ENCODE measurements around the gene PITPNM3. TPM values are rescaled to one million over a fixed set of nuclear protein-coding genes. Genes with fewer than 3 reads are reported as not detected.

The PITPNM3 gene
- total RNA-seq, 1 experiment from 2014 or later = 0.71 TPM

- ChIA-PET POLR2A (ENCODE audit: low non-redundant PET) (no interaction called here), CTCF (no interaction called here)
- H3K36me3 ChIP-seq (ENCODE audit: insufficient read depth, low read length, poor library complexity, severe bottlenecking) = no peaks in the 10 kb centered on the region
- H3K4me3 ChIP-seq (ENCODE audit: low read depth, low read length, poor library complexity, severe bottlenecking) = no peak overlapping the region
- DNase-seq (ENCODE audit: low spot score) = no peak
- no peaks in the 10 kb centered on the region for H3K4me1 ChIP-seq (ENCODE audit: insufficient read depth, low read length, poor library complexity, severe bottlenecking)
- intact Hi-C loops (cut with micrococcal nuclease; ENCODE audit: unreplicated experiment) = no loop called here
- no peak overlapping the region for H3K27ac ChIP-seq (ENCODE audit: low read depth, low read length, poor library complexity, severe bottlenecking)
- no peaks in the 10 kb centered on the region for H3K27me3 ChIP-seq (replicated peaks; ENCODE audit: insufficient read depth, low read depth, low read length, poor library complexity)
- TF ChIP-seq EZH2 (IDR thresholded peaks at IDR 0.05; ENCODE audit: borderline replicate concordance, low read depth, low read length, poor library complexity, severe bottlenecking) (no peak), CTCF (conservative IDR thresholded peaks at IDR 0.05; ENCODE audit: low read depth, low read length) (no peak)
- no peaks in the 10 kb centered on the region for H3K9me3 ChIP-seq (ENCODE audit: low read depth, low read length, poor library complexity, severe bottlenecking)
- BruUV-seq (replicated peaks) = no TSS peak
Observed at GRCh38 chr17:6462692-6463091, 93.7 kb downstream of the PITPNM3 start.

DNA sequence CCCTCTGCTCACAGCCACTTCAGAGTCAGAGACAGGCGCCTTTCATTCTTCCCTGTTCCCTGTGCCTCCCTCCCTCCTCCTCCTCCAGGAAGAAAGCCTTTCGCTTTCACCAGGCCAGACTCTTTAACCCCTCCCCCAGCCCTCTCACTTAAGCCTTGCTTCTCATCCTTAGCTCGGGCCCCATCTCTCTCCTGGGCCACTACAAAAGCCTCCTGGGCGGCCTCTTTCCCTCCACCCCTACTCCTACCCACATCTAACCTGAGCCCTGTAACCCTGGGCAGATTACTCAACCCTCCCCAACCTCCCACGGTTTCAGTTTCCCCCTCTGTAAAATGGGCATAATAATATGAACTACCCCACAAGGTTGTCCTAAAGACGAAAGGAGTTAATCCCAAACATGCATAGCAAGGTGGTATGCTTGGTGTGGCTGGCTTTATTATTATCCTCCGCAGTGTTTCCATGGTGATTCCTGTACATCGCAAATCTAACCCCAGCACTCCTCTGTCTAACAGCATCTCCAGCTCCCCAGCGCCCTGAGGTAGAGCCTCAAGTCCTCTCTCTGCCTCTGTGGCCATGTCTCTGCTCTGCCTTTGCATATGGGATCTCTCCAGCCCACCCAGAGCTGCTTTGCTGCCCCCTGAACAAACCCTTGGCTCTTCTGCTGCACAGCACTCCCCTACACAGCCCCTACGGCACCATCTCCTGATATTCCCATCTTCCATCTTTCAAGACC is 94.4 kb downstream of the PITPNM3 start:
- H3K4me3 ChIP-seq (ENCODE audit: low read depth, low read length, poor library complexity, severe bottlenecking) = no peak overlapping the region
- CTCF ChIA-PET = no interaction called here
- no peak for DNase-seq (ENCODE audit: low spot score)

DNA sequence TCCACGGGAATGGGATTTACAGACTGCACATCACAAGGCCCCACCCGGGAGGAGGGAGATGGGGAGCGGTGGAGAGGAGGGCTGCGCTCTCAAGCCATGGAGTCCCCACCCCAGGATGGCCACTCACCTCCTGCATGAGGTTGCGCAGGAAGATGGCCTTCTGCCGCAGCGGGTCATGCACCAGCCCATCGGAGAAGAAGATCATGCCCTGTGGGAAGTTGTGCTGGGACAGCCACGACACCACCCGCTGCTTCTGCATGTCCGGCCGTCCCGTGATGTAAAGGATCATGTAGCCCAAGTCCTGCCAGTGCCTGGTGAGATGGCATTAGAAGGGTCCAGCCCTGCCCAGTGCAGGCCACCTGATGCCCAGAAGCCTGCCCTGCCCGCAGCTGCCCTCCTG is 95.1 kb downstream of the PITPNM3 start:
- Histone ChIP-seq H3K36me3 (ENCODE audit: insufficient read depth, low read length, poor library complexity, severe bottlenecking) (no peaks in the 10 kb centered on the region), H3K4me1 (ENCODE audit: insufficient read depth, low read length, poor library complexity, severe bottlenecking) (no peaks in the 10 kb centered on the region), H3K27ac (ENCODE audit: low read depth, low read length, poor library complexity, severe bottlenecking) (no peak overlapping the region), H3K4me3 (ENCODE audit: low read depth, low read length, poor library complexity, severe bottlenecking) (no peak overlapping the region), H3K27me3 (replicated peaks; ENCODE audit: insufficient read depth, low read depth, low read length, poor library complexity) (no peaks in the 10 kb centered on the region), H3K9me3 (ENCODE audit: low read depth, low read length, poor library complexity, severe bottlenecking) (no peaks in the 10 kb centered on the region)
- DNase-seq (ENCODE audit: low spot score) = no peak
- BruUV-seq (replicated peaks) = no TSS peak
- ChIA-PET CTCF (no interaction called here), POLR2A (ENCODE audit: low non-redundant PET) (no interaction called here)
- intact Hi-C loops (cut with micrococcal nuclease; ENCODE audit: unreplicated experiment) = no loop called here
- TF ChIP-seq CTCF (conservative IDR thresholded peaks at IDR 0.05; ENCODE audit: low read depth, low read length) = no peak

More for the DNA sequence above, 94.4 kb downstream of the PITPNM3 start:
- no TSS peak for BruUV-seq (replicated peaks)
- H3K9me3 ChIP-seq (ENCODE audit: low read depth, low read length, poor library complexity, severe bottlenecking) = no peaks in the 10 kb centered on the region
- POLR2A ChIA-PET (ENCODE audit: low non-redundant PET) = no interaction called here
- no peaks in the 10 kb centered on the region for H3K27me3 ChIP-seq (replicated peaks; ENCODE audit: insufficient read depth, low read depth, low read length, poor library complexity)
- TF ChIP-seq EZH2 (IDR thresholded peaks at IDR 0.05; ENCODE audit: borderline replicate concordance, low read depth, low read length, poor library complexity, severe bottlenecking) = no peak
- no peaks in the 10 kb centered on the region for H3K36me3 ChIP-seq (ENCODE audit: insufficient read depth, low read length, poor library complexity, severe bottlenecking)
- H3K27ac ChIP-seq (ENCODE audit: low read depth, low read length, poor library complexity, severe bottlenecking) = no peak overlapping the region
- H3K4me1 ChIP-seq (ENCODE audit: insufficient read depth, low read length, poor library complexity, severe bottlenecking) = no peaks in the 10 kb centered on the region
- intact Hi-C loops (cut with micrococcal nuclease; ENCODE audit: unreplicated experiment) = no loop called here

DNA sequence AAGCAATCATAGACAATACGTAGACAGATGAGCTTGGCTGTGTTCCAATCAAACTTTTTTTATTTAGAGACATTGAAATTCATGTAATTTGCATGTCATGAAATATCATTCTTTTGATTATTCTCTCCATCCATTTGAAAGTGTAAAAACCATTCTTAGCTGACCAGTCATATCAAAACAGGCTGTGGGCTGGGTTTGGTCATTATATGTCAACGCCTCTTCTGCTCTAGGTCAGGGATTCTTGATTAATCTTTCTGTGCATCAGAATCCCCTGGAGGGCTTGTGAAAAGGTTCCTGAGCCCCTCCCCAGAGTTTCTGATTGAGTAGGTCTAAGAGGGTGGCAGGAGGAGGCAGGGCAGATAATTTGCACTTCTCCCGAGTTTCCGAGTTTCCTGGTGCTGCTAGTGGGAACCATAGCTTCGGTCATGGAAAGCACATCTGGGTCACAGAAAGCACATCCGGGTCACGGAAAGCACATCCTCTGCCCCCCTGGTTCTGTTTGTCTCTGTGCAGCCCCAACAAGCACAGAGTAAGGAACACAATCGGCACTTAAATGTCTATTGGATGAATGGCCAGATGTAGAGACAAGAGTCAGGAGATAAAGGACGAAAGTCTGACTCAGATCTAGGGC is 95.7 kb downstream of the PITPNM3 start:
- H3K4me1 ChIP-seq (ENCODE audit: insufficient read depth, low read length, poor library complexity, severe bottlenecking) = no peaks in the 10 kb centered on the region
- no peaks in the 10 kb centered on the region for H3K9me3 ChIP-seq (ENCODE audit: low read depth, low read length, poor library complexity, severe bottlenecking)
- no TSS peak for BruUV-seq (replicated peaks)
- no peak overlapping the region for H3K27ac ChIP-seq (ENCODE audit: low read depth, low read length, poor library complexity, severe bottlenecking)
- intact Hi-C loops (cut with micrococcal nuclease; ENCODE audit: unreplicated experiment) = no loop called here
- H3K4me3 ChIP-seq (ENCODE audit: low read depth, low read length, poor library complexity, severe bottlenecking) = no peak overlapping the region
- H3K36me3 ChIP-seq (ENCODE audit: insufficient read depth, low read length, poor library complexity, severe bottlenecking) = no peaks in the 10 kb centered on the region
- ChIA-PET CTCF (no interaction called here), POLR2A (ENCODE audit: low non-redundant PET) (no interaction called here)
- TF ChIP-seq CTCF (conservative IDR thresholded peaks at IDR 0.05; ENCODE audit: low read depth, low read length) = no peak
- TF ChIP-seq EZH2 (IDR thresholded peaks at IDR 0.05; ENCODE audit: borderline replicate concordance, low read depth, low read length, poor library complexity, severe bottlenecking) = no peak
- DNase-seq (ENCODE audit: low spot score) = no peak
- H3K27me3 ChIP-seq (replicated peaks; ENCODE audit: insufficient read depth, low read depth, low read length, poor library complexity) = no peaks in the 10 kb centered on the region

All from A673 (cell line).